ENCODE data around the gene COA1. TPM values are rescaled to one million over a fixed set of nuclear protein-coding genes. Genes with fewer than 3 reads are reported as not detected.
"Not testable (repeated sequence)": the region's sequence is repeated elsewhere in the genome, so short reads cannot be mapped to it uniquely, and the experiment has no call there.

The COA1 gene
- polyA plus RNA-seq: 10 to 100 TPM; 48.2 to 99.7 (median 77.1) TPM

DNA sequence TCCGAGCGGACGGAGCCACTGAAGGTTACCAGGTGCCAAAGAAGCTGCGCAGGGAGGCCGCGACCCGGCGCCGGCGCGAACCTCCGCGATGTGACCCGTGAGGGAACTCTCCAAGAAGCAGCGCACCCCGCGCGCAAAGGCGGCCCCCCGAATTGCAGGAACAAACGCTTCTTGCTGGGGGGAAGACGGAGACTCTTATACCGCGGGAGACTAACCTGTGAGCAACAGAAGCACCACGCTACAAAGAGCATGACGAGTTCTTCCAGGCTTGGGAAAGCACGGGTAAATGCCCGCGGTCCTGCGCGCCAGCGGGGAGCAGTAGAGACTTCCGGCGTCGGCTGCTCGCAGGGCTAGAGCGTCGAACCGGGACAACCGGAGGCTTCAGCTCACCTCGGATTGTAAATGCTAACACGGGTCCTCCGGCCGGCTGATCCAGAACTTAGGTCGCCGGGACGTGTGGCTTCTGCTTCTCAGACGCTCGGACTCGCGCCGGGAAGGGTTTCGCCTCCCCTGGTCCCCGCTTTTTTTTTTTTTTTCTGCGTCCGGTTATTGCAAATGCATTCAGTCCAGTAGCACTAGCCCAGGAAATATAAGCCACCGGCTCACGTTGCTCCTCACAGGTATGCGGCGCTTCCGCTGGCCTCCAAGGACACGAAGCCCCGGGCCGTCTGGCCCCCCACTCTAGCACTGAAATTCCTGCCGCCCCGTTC lies at the start of gene COA1:
Gene COA1 (minus strand): TSS at position 310 of the 710 bp plus-strand sequence. CDS start 80,909 bp downstream, outside the sequence.
- Mint-ChIP-seq H3K4me3 (peak within 1 kb of the TSS; percentile 91 to 97 (median 93)), H3K36me3 (no peaks in the 10 kb centered on the region), H3K27ac (peak within 1 kb of the TSS; percentile 81 to 92 (median 86)), H3K9me3 (no peaks in the 10 kb centered on the region), H3K27me3 (ENCODE audit: low read depth in 3 of 3) (peaks cover 0 to 3% (median 1%) of the 10 kb centered on the region in 3 donors), H3K4me1 (peaks cover 25 to 57% of the 10 kb centered on the region in 2 donors)
- peak; percentile 75 to 82 (median 79) for DNase-seq

GRCh38 chr7:43778293-43779044 lies 49.1 kb upstream of the COA1 start:
- H3K27ac Mint-ChIP-seq; H3K4me3 Mint-ChIP-seq; H3K27me3 Mint-ChIP-seq (ENCODE audit: low read depth in 3 of 3); H3K4me1 Mint-ChIP-seq; DNase-seq; H3K9me3 Mint-ChIP-seq: not testable (repeated sequence)
- peaks cover 5 to 16% (median 14%) of the 10 kb centered on the region in 3 donors for H3K36me3 Mint-ChIP-seq

GRCh38 chr7:43775255-43775654 lies 45.9 kb upstream of the COA1 start:
- H3K36me3 Mint-ChIP-seq: peaks cover 8 to 23% (median 21%) of the 10 kb centered on the region in 3 donors
- H3K9me3 Mint-ChIP-seq; H3K4me3 Mint-ChIP-seq; DNase-seq; H3K4me1 Mint-ChIP-seq; H3K27me3 Mint-ChIP-seq (ENCODE audit: low read depth in 3 of 3); H3K27ac Mint-ChIP-seq: not testable (repeated sequence)

- H3K4me1 Mint-ChIP-seq; H3K9me3 Mint-ChIP-seq; H3K27me3 Mint-ChIP-seq (ENCODE audit: low read depth in 3 of 3); H3K4me3 Mint-ChIP-seq; H3K27ac Mint-ChIP-seq; DNase-seq: not testable (repeated sequence)
- H3K36me3 Mint-ChIP-seq: peaks cover 7 to 21% (median 20%) of the 10 kb centered on the region in 3 donors
Measured at GRCh38 chr7:43773268-43773667, 43.9 kb upstream of the COA1 start.

DNA sequence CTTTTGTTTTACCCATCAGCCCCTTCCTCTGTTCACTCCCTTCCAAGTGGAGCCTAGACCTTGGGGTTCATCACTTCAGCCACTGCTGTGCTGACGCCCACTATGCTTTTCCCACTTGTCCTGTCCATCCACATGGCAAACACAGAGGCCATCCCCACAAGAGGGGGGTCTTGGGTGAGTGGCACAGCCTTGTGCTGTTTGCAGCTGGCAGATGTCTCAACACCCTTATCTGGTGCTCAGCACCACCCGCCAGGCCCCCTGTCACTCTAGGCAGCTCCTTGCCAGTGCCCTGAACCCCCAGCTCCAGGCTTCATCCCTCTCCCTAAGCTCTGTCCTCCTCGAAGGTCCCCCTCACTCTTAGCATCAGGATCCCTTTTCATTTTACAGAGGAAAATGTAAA lies 42.2 kb upstream of the COA1 start:
- Mint-ChIP-seq H3K4me1 (no peaks in the 10 kb centered on the region), H3K36me3 (peaks cover 7 to 21% (median 20%) of the 10 kb centered on the region in 3 donors), H3K27ac (peak overlapping the region in 1 of 6 donors; percentile 8), H3K27me3 (ENCODE audit: low read depth in 3 of 3) (no peaks in the 10 kb centered on the region), H3K9me3 (peaks cover 0 to 3% (median 0%) of the 10 kb centered on the region in 6 donors), H3K4me3 (no peak overlapping the region)
- DNase-seq: no peak

DNA sequence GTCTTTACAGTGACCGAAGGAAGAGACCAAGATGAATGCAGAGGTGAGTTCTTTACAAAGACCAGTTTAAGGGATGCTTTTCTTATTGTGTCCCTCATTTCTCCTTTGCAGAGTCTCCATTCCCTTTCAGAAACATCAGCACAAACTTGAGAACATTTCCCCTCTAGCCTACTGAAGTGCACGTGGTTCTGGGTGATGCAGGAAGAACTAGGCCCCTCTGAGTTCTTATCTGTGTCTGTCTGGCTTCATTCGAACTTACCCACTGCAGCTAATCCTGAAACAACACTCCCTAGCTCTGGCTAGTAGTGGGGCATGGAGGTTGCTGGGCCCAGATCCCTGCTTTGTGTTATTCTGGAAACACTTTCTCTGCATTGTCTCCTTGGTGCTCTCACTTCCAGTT lies 41.8 kb upstream of the COA1 start:
- Mint-ChIP-seq H3K4me1 (no peaks in the 10 kb centered on the region), H3K27ac (no peak overlapping the region), H3K27me3 (ENCODE audit: low read depth in 3 of 3) (no peaks in the 10 kb centered on the region), H3K36me3 (peaks cover 7 to 17% (median 17%) of the 10 kb centered on the region in 3 donors), H3K4me3 (no peak overlapping the region), H3K9me3 (peaks cover 0 to 3% (median 0%) of the 10 kb centered on the region in 6 donors)
- DNase-seq: no peak

DNA sequence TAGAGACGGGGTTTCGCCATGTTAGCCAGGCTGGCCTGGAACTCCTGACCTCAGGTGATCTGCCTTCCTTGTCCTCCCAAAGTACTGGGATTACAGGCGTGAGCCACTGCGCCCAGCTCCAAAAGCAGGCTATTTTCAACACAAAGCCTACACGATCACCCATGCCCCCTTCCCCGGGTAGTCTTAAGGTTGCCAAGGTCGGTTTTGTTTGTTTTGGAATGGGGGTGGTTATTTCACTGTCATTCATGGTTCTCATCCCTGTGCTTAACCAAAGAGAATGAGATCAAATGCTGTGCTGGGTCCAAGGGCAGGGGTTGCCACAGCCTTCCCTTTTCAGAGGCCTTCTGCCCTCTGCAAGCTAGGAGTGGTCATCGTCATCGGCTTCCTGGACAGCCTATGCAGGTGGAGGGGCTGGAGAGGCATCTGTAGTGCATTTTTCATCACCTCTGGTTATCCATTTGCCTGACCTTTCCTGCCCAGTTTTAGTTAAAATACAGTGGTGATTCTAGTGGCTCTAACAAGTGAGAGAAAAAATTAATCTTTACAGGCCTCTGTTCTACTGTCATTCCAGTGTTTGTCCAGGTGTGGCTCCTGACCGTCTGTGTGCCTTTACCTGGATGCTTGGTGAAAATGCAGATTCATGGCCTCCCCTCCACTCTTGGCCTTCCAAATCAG lies 40.6 kb upstream of the COA1 start:
- Mint-ChIP-seq H3K27me3 (ENCODE audit: low read depth in 3 of 3) (no peaks in the 10 kb centered on the region), H3K4me3 (no peak overlapping the region), H3K36me3 (peaks cover 7 to 17% (median 17%) of the 10 kb centered on the region in 3 donors), H3K4me1 (peaks cover 0 to under 1% of the 10 kb centered on the region in 2 donors), H3K27ac (no peak overlapping the region), H3K9me3 (no peaks in the 10 kb centered on the region)
- no peak for DNase-seq

DNA sequence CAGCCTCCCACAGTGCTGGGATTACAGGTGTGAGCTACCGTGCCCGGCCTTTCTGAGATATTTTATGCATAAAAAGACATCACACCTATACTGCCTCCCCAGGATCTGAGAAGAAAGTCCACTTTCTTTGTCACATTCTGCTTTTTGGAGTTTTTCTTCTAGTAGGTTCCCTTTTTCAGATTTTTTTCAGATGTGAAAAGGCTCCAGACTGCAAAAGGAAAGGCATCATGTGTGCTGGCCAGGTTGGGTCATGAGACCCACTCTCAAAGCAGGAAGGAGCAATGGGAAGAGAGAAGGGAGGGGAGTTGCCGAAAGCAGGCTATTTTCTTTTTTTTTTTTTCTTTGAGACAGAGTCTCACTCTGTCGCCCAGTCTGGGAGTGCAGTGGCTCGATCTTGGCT lies 40.0 kb upstream of the COA1 start:
- Mint-ChIP-seq H3K4me1 (peaks cover 5 to 7% of the 10 kb centered on the region in 2 donors), H3K9me3 (no peaks in the 10 kb centered on the region), H3K27ac (no peak overlapping the region), H3K36me3 (peaks cover 7 to 17% (median 17%) of the 10 kb centered on the region in 3 donors), H3K4me3 (no peak overlapping the region), H3K27me3 (ENCODE audit: low read depth in 3 of 3) (no peaks in the 10 kb centered on the region)
- DNase-seq: no peak

DNA sequence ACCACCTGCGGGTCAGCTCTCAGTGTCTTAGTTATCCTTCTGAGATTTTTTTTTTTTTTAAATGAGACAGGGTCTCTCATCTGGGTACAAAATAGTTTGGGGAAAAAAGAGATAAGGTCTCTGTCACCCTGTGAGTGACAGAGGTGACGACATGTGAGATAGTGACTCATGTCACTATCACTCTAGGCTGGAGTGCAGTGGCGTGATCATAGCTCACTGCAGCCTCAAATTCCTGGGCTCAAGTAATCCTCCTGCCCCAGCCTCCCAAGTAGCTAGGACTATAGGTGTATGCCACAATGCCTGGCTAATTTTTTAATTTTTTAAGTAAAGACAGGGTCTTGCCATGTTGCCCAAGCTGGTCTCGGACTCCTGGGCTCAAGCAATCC lies 39.6 kb upstream of the COA1 start:
- no peak for DNase-seq
- Mint-ChIP-seq H3K27me3 (ENCODE audit: low read depth in 3 of 3) (no peaks in the 10 kb centered on the region), H3K27ac (no peak overlapping the region), H3K9me3 (no peaks in the 10 kb centered on the region), H3K4me3 (no peak overlapping the region), H3K36me3 (peaks cover 7 to 17% (median 17%) of the 10 kb centered on the region in 3 donors), H3K4me1 (peaks cover 7 to 11% of the 10 kb centered on the region in 2 donors)

GRCh38 chr7:43768201-43768886 lies 39.0 kb upstream of the COA1 start:
- H3K4me3 Mint-ChIP-seq: no peak overlapping the region

DNA sequence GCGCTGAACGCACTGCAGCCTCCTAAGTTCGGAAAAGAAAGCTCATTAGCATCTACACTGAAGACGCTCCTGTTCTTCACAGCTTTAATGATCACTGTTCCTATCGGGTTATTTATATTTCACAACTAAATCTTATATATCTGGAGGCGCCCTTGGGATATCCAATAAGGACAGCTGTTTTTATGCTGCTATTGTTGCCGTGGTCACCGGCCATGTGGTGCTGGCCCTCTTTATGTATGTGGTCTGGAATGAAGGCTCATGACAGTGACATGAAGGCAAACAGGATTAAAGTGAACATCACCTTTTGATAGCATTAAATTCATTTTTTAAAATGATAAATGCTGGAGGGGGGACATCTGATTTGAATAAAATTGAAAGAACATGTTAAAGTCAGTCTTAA lies 38.0 kb upstream of the COA1 start:
- H3K27ac Mint-ChIP-seq: no peak overlapping the region
- H3K27me3 Mint-ChIP-seq (ENCODE audit: low read depth in 3 of 3): no peaks in the 10 kb centered on the region
- DNase-seq: no peak
- H3K36me3 Mint-ChIP-seq: peaks cover under 1 to 8% (median 8%) of the 10 kb centered on the region in 3 donors
- H3K9me3 Mint-ChIP-seq: no peaks in the 10 kb centered on the region
- H3K4me1 Mint-ChIP-seq: peaks cover 10 to 11% of the 10 kb centered on the region in 2 donors
- no peak overlapping the region for H3K4me3 Mint-ChIP-seq

More at GRCh38 chr7:43768201-43768886, 39.0 kb upstream of the COA1 start:
- no peak for DNase-seq
- Mint-ChIP-seq H3K27ac (no peak overlapping the region), H3K27me3 (ENCODE audit: low read depth in 3 of 3) (no peaks in the 10 kb centered on the region), H3K9me3 (no peaks in the 10 kb centered on the region), H3K36me3 (peaks cover 7 to 17% (median 17%) of the 10 kb centered on the region in 3 donors), H3K4me1 (peaks cover 8 to 11% of the 10 kb centered on the region in 2 donors)

- H3K4me3 Mint-ChIP-seq: no peak overlapping the region
- H3K36me3 Mint-ChIP-seq: peaks cover 0 to 3% (median 2%) of the 10 kb centered on the region in 3 donors
- H3K27me3 Mint-ChIP-seq (ENCODE audit: low read depth in 3 of 3): no peaks in the 10 kb centered on the region
- no peak for DNase-seq
- H3K4me1 Mint-ChIP-seq: peaks cover 10 to 11% of the 10 kb centered on the region in 2 donors
- H3K27ac Mint-ChIP-seq: no peak overlapping the region
- H3K9me3 Mint-ChIP-seq: no peaks in the 10 kb centered on the region
Measured at GRCh38 chr7:43766564-43766963, 37.2 kb upstream of the COA1 start.

GRCh38 chr7:43764807-43765491 lies 35.6 kb upstream of the COA1 start:
- H3K4me1 Mint-ChIP-seq: peaks cover 13 to 16% of the 10 kb centered on the region in 2 donors

More at GRCh38 chr7:43764807-43765491, 35.6 kb upstream of the COA1 start:
- Mint-ChIP-seq H3K27me3 (ENCODE audit: low read depth in 3 of 3) (no peaks in the 10 kb centered on the region), H3K27ac (peak overlapping the region in 1 of 6 donors; percentile 21), H3K36me3 (no peaks in the 10 kb centered on the region), H3K9me3 (no peaks in the 10 kb centered on the region), H3K4me3 (no peak overlapping the region)
- DNase-seq: no peak

All from immature natural killer cell (primary cell).